ENCODE results near the gene RIPK3. TPM values are rescaled to one million over a fixed set of nuclear protein-coding genes. Genes with fewer than 3 reads are reported as not detected.

RIPK3 gene
- total and polyA plus RNA-seq, 4 donors, result 1.4 to 3.1 (median 1.7) TPM

- Histone ChIP-seq H3K36me3 (ENCODE audit: control insufficient read depth, insufficient read depth, low read length) (peaks cover 35% of the 10 kb centered on the region), H3K27ac (ENCODE audit: low read depth, low read length) (no peak overlapping the region), H3K4me3 (ENCODE audit: low read depth, low read length) (no peak overlapping the region), H3K9me3 (ENCODE audit: control insufficient read depth, insufficient read depth, low read length) (no peaks in the 10 kb centered on the region), H3K27me3 (ENCODE audit: control insufficient read depth, insufficient read depth, low read length) (no peaks in the 10 kb centered on the region), H3K4me1 (ENCODE audit: control insufficient read depth, insufficient read depth, low read length) (peaks cover 18% of the 10 kb centered on the region)
- WGBS (ENCODE audit: insufficient coverage), result 49% methylated on average over 5 of the region's 5 CpGs
- DNase-seq (ENCODE audit: low read depth in 4 of 6, low spot score in 6 of 6), result peak in 1 of 6 donors; percentile 49
Observed at GRCh38 chr14:24297190-24297964, 42.4 kb downstream of the RIPK3 start.

DNA sequence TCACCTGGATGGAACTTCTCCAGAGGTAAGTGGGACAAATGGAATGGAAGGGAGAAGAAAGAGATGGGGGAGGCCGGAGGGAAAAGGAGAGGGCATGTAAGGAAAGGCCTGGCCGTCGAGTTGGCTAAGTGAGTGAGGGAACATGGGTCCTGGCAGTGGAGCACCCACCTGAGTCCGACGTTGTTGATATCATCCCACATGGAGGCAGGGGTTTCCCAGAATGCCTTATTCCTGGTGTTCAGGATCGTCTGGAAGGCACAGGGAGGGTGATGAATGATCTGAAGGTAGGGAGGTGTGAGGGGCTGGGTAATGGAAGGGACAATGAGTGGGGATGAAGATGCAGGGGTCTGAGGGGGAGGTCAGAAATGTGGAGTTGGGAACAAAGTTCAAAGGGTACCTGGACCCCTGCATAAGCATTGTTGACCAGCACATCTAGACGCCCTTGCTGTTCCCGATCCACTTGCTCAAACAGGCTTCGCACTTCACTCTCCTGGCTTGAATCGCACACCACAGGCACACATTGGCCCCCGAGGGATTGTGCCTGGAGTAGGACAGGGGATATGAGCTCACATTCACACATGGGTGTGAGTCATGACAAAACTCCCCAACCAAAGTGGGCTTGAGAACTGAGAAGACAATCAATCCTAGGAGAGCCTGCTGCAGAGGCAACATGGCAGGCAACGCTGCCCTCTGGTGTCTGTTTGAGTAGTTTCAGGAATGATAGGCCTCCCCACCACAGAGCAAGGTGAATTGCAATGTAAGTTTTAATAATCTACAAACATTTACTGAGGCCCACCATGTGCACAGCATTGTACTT is 43.2 kb downstream of the RIPK3 start:
- peak in 3 of 6 donors; percentile 48 to 88 (median 82) for DNase-seq (ENCODE audit: low read depth in 4 of 6, low spot score in 6 of 6)
- no peak overlapping the region for H3K27ac ChIP-seq (ENCODE audit: low read depth, low read length)
- H3K36me3 ChIP-seq (ENCODE audit: control insufficient read depth, insufficient read depth, low read length), result peaks cover 37% of the 10 kb centered on the region
- no peaks in the 10 kb centered on the region for H3K9me3 ChIP-seq (ENCODE audit: control insufficient read depth, insufficient read depth, low read length)
- H3K4me3 ChIP-seq (ENCODE audit: low read depth, low read length), result no peak overlapping the region
- WGBS (ENCODE audit: insufficient coverage), result 75% methylated on average over 8 of the region's 12 CpGs
- H3K4me1 ChIP-seq (ENCODE audit: control insufficient read depth, insufficient read depth, low read length), result peaks cover 18% of the 10 kb centered on the region
- no peaks in the 10 kb centered on the region for H3K27me3 ChIP-seq (ENCODE audit: control insufficient read depth, insufficient read depth, low read length)

- Histone ChIP-seq H3K4me3 (ENCODE audit: low read depth, low read length) (no peak overlapping the region), H3K9me3 (ENCODE audit: control insufficient read depth, insufficient read depth, low read length) (no peaks in the 10 kb centered on the region), H3K36me3 (ENCODE audit: control insufficient read depth, insufficient read depth, low read length) (peaks cover 49% of the 10 kb centered on the region), H3K4me1 (ENCODE audit: control insufficient read depth, insufficient read depth, low read length) (peaks cover 1% of the 10 kb centered on the region), H3K27me3 (ENCODE audit: control insufficient read depth, insufficient read depth, low read length) (no peaks in the 10 kb centered on the region), H3K27ac (ENCODE audit: low read depth, low read length) (no peak overlapping the region)
- WGBS (ENCODE audit: insufficient coverage), result no CpG with 5 or more reads among the region's 2 CpGs
- no peak for DNase-seq (ENCODE audit: low read depth in 4 of 6, low spot score in 6 of 6)
Observed at GRCh38 chr14:24293525-24293924, 46.3 kb downstream of the RIPK3 start.

- 94% methylated on average over 9 of the region's 11 CpGs for WGBS (ENCODE audit: insufficient coverage)
- Histone ChIP-seq H3K4me1 (ENCODE audit: control insufficient read depth, insufficient read depth, low read length) (no peaks in the 10 kb centered on the region), H3K27ac (ENCODE audit: low read depth, low read length) (no peak overlapping the region), H3K36me3 (ENCODE audit: control insufficient read depth, insufficient read depth, low read length) (peaks cover 46% of the 10 kb centered on the region), H3K4me3 (ENCODE audit: low read depth, low read length) (no peak overlapping the region), H3K9me3 (ENCODE audit: control insufficient read depth, insufficient read depth, low read length) (no peaks in the 10 kb centered on the region), H3K27me3 (ENCODE audit: control insufficient read depth, insufficient read depth, low read length) (no peaks in the 10 kb centered on the region)
- no peak for DNase-seq (ENCODE audit: low read depth in 4 of 6, low spot score in 6 of 6)
Observed at GRCh38 chr14:24292118-24292807, 47.5 kb downstream of the RIPK3 start.

DNA sequence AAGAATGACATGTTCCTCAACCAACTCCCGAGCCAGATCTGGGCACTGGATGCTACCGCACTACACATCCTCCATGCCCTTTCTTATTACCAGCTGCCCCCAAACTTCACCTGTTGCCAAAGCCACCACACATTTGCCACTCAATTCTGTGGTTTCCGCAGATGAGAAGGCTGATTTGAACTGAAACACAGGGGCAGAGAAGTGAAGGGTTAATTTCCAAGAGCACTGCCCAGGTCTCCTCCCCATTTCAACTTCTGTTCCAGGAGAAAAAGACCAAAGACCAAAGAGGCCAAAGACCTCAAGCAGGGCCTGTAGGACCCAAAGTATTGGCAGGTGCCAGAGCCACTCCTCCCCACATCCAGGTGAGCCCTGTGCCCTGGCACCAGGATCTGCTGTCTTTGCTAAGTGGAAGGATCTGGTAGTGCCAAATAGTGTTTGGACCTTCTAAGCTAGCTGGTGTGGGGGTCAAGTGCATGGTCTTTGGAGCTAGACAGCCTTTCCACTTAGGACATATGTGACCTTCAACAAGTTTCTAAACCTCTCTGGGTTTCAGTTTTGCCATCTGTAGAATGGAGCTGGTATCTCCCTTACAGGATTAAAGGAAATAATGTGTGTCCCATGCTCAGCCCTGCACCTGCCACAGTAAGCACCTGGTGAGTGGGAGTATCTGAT is 48.2 kb downstream of the RIPK3 start:
- Histone ChIP-seq H3K27ac (ENCODE audit: low read depth, low read length) (no peak overlapping the region), H3K4me1 (ENCODE audit: control insufficient read depth, insufficient read depth, low read length) (no peaks in the 10 kb centered on the region), H3K4me3 (ENCODE audit: low read depth, low read length) (no peak overlapping the region), H3K9me3 (ENCODE audit: control insufficient read depth, insufficient read depth, low read length) (no peaks in the 10 kb centered on the region), H3K36me3 (ENCODE audit: control insufficient read depth, insufficient read depth, low read length) (peaks cover 44% of the 10 kb centered on the region), H3K27me3 (ENCODE audit: control insufficient read depth, insufficient read depth, low read length) (no peaks in the 10 kb centered on the region)
- DNase-seq (ENCODE audit: low read depth in 4 of 6, low spot score in 6 of 6), result no peak
- 89% methylated on average over 1 of the region's 3 CpGs for WGBS (ENCODE audit: insufficient coverage)

DNA sequence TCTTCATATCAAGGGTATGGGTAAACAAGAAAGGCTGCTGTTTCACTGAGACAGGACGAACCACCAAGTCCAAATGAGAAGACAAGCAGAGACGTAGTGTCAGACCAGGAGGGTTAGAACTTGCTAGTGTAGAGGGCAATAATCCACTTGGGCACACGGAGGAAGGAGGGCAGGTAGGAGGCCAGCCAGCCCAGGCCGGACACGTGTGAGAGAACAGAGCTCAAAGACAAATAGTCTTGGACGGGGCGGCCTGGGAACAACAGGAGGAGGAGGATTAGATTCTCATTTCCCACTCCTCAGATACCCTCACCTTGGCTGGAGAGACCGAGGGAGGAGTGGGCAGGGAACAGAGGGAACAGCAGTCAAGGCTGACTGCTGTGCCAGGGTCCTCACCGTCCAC is 49.0 kb downstream of the RIPK3 start:
- no peak overlapping the region for H3K27ac ChIP-seq (ENCODE audit: low read depth, low read length)
- no peak for DNase-seq (ENCODE audit: low read depth in 4 of 6, low spot score in 6 of 6)
- 93% methylated on average over 4 of the region's 9 CpGs for WGBS (ENCODE audit: insufficient coverage)
- H3K27me3 ChIP-seq (ENCODE audit: control insufficient read depth, insufficient read depth, low read length), result no peaks in the 10 kb centered on the region
- H3K36me3 ChIP-seq (ENCODE audit: control insufficient read depth, insufficient read depth, low read length), result peaks cover 36% of the 10 kb centered on the region
- H3K4me1 ChIP-seq (ENCODE audit: control insufficient read depth, insufficient read depth, low read length), result no peaks in the 10 kb centered on the region
- no peaks in the 10 kb centered on the region for H3K9me3 ChIP-seq (ENCODE audit: control insufficient read depth, insufficient read depth, low read length)
- H3K4me3 ChIP-seq (ENCODE audit: low read depth, low read length), result no peak overlapping the region

GRCh38 chr14:24289649-24290280 is 50.0 kb downstream of the RIPK3 start:
- Histone ChIP-seq H3K36me3 (ENCODE audit: control insufficient read depth, insufficient read depth, low read length) (peaks cover 32% of the 10 kb centered on the region), H3K27me3 (ENCODE audit: control insufficient read depth, insufficient read depth, low read length) (no peaks in the 10 kb centered on the region), H3K4me3 (ENCODE audit: low read depth, low read length) (no peak overlapping the region), H3K27ac (ENCODE audit: low read depth, low read length) (no peak overlapping the region), H3K4me1 (ENCODE audit: control insufficient read depth, insufficient read depth, low read length) (no peaks in the 10 kb centered on the region), H3K9me3 (ENCODE audit: control insufficient read depth, insufficient read depth, low read length) (no peaks in the 10 kb centered on the region)
- 100% methylated on average over 4 of the region's 6 CpGs for WGBS (ENCODE audit: insufficient coverage)
- DNase-seq (ENCODE audit: low read depth in 4 of 6, low spot score in 6 of 6), result no peak

- 95% methylated on average over 5 of the region's 5 CpGs for WGBS (ENCODE audit: insufficient coverage)
- Histone ChIP-seq H3K9me3 (ENCODE audit: control insufficient read depth, insufficient read depth, low read length) (no peaks in the 10 kb centered on the region), H3K27ac (ENCODE audit: low read depth, low read length) (no peak overlapping the region), H3K4me3 (ENCODE audit: low read depth, low read length) (no peak overlapping the region), H3K4me1 (ENCODE audit: control insufficient read depth, insufficient read depth, low read length) (no peaks in the 10 kb centered on the region), H3K36me3 (ENCODE audit: control insufficient read depth, insufficient read depth, low read length) (peaks cover 18% of the 10 kb centered on the region), H3K27me3 (ENCODE audit: control insufficient read depth, insufficient read depth, low read length) (no peaks in the 10 kb centered on the region)
- no peak for DNase-seq (ENCODE audit: low read depth in 4 of 6, low spot score in 6 of 6)
Observed at GRCh38 chr14:24286996-24287395, 52.8 kb downstream of the RIPK3 start.
